ENCODE data around the gene ALK. TPM values are rescaled to one million over a fixed set of nuclear protein-coding genes. Genes with fewer than 3 reads are reported as not detected.
"Not testable (repeated sequence)": the region's sequence is repeated elsewhere in the genome, so short reads cannot be mapped to it uniquely, and the experiment has no call there.

ALK gene
- total RNA-seq, 1 donor from 2014 or later: 0.10 TPM

DNA sequence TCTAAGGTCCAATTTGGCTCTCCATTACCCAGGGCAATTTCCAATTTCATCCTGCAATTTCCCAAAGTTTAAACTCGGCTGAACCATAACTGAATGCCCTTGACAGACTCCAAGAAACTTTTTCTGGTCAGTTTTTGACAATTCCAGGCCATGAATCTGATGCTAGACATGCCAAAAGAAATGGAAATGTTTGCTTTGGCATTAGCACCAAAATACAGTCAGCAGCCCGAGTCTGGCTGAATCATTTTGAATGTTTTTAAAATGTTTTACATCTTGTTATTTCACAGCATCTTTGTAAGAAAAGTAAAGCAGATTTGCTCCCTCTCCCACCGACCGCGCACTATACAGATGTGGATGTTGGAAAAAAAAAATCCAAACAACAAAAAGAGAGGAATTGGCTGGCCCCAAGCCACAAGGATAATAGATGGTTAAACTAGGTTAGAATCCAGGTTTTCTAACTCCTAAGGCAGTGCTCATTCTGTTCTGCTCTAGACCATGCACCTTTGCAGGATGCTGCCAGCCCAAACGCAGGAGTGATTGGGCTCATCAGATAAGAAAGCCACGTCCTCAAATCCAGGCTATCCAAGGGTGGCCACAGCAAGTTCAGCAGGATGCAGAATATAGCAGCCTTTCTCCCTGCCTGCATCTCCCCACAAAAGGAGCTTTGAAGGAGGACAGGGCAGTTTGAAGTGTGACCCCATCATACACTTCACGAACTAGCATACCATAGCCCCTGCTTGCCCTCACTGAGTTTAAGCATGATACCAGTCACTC is 167.5 kb downstream of the ALK start:
- no peak for DNase-seq

DNA sequence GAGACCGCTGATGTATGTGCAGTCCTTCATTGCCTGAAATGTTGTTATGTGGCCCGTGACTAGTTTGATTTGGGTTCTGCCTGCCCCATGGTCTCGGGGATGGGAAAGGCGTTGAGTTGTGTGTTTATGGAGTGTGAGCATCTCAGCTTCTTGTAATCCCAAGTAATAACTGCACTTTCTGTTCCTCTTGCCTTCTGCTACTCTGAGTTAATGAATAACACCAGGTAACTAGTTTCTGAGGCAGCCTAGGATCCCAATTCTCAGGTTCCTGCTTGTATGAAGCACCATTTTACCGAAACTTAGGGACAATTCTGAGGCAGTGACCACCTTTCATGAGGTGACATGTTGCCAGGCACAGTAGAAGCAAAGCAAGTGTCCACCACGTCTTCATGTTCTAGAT is 170.0 kb downstream of the ALK start:
- DNase-seq: no peak

GRCh38 chr2:29750463-29750862 is 170.9 kb downstream of the ALK start:
- not testable (repeated sequence) for DNase-seq

- no peak for DNase-seq
These were observed 171.5 kb downstream of the ALK start for GRCh38 chr2:29749843-29750242.

GRCh38 chr2:29749041-29749440 is 172.3 kb downstream of the ALK start:
- no peak for DNase-seq

DNA sequence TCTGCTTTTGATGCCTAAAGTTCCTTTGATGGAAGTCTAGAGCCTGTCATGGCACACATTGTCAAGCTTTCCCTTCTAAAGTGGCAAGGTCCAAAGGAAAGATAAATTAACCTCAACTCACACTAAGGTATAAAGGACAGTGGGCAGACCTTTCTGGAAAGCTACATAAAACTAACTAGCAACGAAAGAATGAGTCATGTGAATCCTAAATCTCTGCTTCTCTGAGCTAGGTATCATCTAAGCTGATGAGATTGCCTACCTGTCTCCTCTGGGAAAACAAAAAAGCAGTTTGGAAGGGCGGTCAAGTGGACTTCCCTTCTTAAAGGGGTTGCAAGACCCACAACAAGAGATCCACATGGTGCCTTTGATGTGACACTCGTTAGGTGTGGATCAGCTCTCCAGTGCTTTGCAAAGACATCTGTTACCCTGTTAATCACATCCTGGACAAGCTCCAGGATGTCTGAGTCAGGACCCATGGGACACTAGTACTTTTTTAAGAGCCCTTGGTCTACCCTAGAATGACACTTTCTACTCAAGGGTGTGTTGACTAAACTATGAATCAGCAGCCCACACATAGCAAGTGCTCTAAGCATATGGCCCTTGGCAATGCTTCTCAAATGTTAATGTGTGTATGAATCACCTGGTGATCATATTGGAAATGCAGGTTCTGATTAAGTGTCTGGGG is 173.5 kb downstream of the ALK start:
- no peak for DNase-seq

- DNase-seq: no peak
These were observed 176.4 kb downstream of the ALK start for GRCh38 chr2:29744976-29745375.

DNA sequence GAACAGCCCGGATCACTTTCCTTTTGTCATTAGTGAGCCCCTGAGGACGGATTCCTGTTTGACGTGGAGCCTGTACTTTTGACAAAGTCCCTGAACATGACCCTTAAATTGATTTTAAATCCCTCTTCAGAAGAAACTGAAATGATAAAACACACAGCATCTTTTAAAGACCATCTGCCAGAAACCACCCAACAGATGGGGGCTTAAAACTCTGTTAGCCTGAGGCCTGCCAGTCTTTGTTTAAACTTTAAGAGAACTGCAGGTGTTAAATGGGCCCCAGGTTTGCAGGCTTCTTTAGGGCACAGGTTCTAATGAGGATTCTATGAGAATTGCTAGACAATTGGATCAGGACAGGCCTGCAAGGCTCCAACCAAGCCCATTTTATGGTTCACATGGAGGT is 177.9 kb downstream of the ALK start:
- no peak for DNase-seq

DNA sequence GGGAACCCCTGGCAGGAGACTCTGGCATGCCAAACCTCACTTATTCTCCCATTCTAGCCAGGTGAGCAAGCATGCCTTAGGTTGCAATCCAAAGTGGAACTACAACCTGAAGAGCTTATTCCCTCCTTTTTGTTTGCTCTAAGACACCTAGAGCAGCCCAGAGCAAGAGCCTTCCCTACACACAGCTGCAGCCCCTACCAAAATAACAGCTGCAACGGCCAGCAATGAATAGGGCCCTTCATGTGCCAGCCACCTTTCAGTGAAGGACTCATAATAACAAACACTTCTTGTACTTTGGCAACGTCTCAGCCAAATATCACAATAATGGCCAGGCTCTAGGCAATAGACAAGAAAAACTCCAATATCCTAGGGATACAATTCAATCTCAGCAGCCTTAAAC is 178.7 kb downstream of the ALK start:
- no peak for DNase-seq

- DNase-seq: no peak
These were observed 180.3 kb downstream of the ALK start for GRCh38 chr2:29741132-29741531.

DNA sequence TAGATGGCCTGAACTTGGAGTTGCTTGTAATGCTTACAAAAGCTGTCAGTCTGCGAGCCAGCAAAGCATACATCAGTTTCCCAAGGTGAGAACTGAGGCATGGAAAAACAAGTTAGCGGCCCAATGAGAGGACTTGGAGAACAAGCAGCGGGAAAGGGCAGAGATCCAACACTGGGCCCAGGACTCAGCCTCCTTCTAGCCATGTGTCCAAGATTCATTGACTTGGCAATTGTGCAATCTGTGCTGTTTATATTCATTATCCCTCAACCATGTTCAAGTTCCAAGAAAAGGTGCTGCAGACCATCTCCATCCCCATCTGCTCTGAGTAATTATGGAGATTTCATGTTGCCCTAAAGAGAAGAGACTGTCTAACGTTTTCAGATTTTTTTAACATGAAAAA is 187.4 kb downstream of the ALK start:
- DNase-seq: no peak

GRCh38 chr2:29733213-29733612 is 188.2 kb downstream of the ALK start:
- DNase-seq: no peak

DNA sequence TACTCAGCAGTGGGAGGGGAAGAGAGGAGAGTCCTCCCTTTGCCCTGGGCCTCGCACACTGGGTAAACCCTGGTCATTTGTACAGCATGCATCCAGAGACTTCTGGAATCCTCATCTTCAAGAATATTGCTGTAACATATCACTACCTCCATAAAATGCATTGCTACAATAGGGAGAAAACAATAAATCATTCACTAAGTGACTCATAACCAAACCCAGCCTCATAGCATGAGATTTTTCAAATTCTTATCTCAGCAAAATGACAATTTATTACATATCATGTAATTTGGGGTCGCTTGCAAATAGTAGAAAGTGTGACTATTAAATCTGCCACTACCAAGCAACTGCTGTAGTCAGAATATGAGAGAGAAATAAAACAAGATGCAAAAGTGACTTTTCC is 189.4 kb downstream of the ALK start:
- no peak for DNase-seq

GRCh38 chr2:29729932-29730331 is 191.5 kb downstream of the ALK start:
- DNase-seq: no peak

DNA sequence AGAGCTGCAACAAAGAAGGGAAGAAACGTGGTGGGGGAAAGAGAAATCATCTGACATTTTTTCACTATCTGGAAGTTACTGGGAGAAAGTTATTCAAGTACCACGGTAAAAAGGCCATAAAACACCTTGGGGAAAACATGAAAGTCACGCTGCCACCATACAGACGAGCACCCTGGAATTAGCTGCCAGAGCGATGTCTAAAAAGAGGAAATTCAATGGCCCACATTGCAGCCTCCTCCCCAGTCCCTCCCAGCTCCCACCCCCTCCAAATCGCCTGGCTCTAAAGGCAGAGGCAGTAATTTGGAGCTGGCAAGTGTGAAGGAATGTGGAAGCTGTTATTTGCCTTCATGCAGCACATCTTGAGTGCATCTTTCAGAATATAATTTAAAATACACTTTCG is 192.0 kb downstream of the ALK start:
- no peak for DNase-seq

GRCh38 chr2:29726976-29727375 is 194.4 kb downstream of the ALK start:
- no peak for DNase-seq

DNA sequence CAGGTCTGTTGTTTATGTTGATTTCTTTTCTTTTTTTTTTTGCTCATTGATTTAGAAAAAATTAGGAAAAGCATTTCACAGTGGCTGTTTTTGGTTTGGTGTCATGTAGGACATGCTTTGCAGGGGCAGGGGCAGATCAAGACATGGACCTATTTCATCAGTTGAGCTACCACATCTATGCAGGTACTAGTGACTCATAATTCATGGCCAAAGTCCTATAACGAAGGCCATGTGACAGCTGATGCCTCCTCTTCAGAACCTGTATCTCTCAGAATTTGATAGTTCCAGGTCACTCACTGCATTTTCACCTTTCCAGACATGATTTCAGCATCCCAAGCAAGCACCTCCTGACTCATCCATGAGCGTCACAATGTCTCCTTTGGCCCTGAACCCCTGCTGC is 195.8 kb downstream of the ALK start:
- DNase-seq: no peak

GRCh38 chr2:29724282-29724681 is 197.1 kb downstream of the ALK start:
- DNase-seq: no peak

GRCh38 chr2:29723255-29724001 is 198.0 kb downstream of the ALK start:
- DNase-seq: no peak

GRCh38 chr2:29719639-29720038 is 201.7 kb downstream of the ALK start:
- no peak for DNase-seq

DNA sequence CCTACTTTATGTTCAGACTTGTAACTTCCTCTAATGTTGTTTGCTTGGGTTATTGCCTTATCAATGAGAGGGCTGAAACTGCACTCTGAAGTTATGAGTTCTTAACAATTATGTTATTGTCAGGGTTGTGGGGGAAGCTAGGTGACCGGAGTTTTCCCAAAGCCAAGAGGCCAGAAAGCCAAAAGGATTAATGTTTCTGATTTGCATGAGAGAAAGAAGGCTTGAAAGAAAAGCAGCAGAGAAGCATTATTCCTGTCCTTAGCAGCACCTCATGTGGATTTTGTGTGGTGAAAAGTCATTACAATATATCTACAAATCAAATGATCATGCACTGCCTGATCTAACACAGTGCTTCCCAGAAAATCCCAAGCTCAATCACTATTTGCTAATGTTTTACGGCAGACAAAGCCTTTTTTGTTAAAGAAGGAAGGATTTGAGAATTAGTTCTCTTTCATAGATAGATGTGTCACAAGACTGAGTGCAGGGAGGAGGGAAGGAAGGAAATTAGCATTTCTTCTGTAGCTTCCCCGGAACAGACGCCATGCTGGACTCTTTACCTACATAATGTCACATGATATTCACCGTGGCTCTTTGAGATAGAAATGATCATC is 203.2 kb downstream of the ALK start:
- no peak for DNase-seq

- no peak for DNase-seq
These were observed 205.7 kb downstream of the ALK start for GRCh38 chr2:29715655-29716054.

- no peak for DNase-seq
These were observed 207.1 kb downstream of the ALK start for GRCh38 chr2:29714333-29714732.
